Measurements from ENCODE around the gene ARSJ. TPM values are rescaled to one million over a fixed set of nuclear protein-coding genes. Genes with fewer than 3 reads are reported as not detected.

ARSJ gene
- total RNA-seq, 2 donors from 2014 or later: 7.4 to 11.7 TPM

DNA sequence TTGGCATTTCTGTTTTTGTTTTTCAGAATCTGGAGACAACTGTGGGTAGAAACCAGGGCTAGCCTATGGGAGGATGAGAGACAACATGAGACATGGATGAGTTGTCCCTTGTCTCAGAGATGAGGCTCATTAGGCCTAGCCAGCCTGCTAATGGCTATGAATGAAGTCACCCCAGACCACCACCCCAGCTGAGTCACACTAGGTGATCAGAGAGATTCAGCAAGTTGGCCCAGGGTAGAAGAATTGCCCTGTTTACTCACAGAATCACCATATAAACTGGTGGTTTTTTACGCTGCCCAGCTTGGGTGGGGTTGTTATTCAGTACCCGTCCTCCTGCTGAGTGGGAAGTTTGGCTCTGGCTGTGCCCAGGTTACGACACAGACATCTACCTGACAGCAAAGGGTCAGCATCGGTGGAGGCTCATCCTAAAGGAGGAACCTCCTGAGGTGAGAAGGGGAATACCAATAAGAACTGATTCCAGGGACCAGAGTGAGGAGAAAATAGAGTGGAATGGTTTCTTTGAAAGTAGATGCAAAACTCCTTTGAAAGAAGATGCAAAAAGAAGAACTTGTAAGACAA is 17.2 kb upstream of the ARSJ start:
- no peak for DNase-seq (ENCODE audit: low spot score)
- intact Hi-C loops (cut with DNase I): no loop called here

DNA sequence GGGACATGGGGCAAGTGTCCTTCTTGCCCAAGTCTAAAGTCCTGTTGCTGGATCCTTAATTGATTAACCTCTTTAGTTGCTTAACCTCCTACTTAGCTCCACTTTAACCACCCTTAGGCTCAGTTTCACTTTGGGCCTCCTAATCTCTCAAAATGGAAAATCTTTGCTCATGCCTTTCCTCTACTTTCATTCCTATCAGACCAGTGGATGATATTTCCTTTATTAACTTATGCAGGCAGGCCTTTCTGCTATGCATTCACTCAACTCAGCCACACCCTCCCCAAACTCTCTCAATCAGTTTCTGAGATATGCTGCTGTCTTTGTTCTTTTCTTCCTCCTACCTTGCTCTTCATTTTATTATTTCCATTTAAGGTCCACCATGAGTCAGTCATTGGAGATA is 14.4 kb upstream of the ARSJ start:
- DNase-seq (ENCODE audit: low spot score): no peak
- intact Hi-C loops (cut with DNase I): no loop called here

DNA sequence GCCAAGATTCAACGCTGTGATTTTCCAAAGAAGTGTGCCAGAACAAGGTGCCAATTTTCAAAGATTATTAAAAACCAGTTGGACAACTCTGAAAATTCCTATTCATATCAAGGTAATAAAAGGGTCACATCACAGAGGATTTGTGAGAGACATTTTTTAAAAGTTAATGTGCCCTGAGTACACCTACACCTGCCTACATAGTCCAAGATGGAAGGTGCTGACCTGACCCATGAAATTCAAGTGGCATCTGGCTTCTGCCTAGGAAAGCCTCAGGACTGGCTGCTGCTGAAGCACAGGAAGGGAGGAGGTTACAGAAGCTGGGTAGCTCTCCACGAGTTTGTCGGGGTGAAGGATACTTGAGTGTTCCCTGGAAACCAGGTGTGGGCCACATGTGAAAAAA is 11.4 kb upstream of the ARSJ start:
- intact Hi-C loops (cut with DNase I): no loop called here
- DNase-seq (ENCODE audit: low spot score): no peak

DNA sequence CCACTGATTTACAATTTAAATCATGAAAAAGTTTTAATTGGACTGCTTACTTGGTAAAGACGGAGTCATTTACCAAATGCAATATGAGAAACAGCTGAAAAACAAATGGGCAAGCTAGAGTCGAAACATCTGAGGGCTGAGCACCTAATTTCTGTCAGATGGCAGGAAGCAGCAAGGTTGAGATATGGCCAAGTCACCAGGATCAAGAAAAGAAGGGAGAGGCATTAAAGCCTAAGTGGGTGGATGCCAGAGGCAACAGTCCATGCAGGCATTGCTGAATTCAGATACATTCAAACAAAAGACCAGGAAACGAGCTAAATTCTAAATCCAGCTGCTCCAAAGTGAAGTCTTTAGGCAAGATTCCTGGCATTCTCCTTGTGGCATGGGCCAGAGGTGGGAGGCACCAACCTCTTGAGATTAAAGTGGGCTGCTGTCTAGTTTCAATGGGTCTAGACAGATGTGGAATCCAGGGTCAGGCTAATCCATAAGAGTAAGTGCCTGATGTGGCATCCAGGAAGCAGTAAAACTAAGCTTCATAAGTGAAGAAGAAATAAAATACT is 8.0 kb upstream of the ARSJ start:
- intact Hi-C loops (cut with DNase I): no loop called here
- DNase-seq (ENCODE audit: low spot score): no peak

DNA sequence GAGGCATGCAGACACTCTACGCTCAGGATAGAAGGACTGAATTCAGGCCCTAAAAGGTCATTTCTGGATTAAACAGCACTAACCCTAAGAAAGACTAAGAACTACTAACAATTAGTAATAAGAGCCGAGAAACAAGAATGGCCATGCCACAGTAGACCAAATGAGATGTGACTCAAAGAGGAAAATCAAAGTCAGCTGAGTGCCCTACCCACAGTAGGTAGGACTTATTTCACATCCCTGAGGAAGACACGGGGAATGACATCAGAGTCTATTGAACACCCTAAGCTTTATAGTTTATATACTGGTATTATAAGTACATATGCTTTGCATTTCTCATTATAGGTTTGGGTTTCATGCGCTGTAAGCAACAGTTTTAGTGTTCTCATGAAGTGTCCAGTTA is 2.7 kb upstream of the ARSJ start:
- intact Hi-C loops (cut with DNase I): no loop called here
- DNase-seq (ENCODE audit: low spot score): no peak

DNA sequence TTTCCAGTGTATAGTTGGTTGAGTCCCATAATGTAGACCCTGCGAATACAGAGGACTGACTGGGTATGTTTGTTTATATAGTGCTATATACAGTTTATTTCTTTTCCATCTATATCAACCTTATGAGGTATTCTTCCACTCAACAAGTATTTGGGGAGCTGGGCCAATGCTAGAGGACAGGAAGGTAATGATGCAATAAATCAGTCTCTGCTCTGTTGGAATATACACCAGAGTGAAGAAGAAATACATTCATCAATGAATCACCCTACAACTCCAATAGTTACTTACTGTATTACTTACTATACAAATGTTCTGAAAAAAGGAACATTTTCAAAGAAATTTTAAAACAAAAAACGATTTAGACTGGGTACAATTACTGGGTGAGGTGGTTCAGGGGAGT is 2.1 kb upstream of the ARSJ start:
- intact Hi-C loops (cut with DNase I): no loop called here
- DNase-seq (ENCODE audit: low spot score): no peak

DNA sequence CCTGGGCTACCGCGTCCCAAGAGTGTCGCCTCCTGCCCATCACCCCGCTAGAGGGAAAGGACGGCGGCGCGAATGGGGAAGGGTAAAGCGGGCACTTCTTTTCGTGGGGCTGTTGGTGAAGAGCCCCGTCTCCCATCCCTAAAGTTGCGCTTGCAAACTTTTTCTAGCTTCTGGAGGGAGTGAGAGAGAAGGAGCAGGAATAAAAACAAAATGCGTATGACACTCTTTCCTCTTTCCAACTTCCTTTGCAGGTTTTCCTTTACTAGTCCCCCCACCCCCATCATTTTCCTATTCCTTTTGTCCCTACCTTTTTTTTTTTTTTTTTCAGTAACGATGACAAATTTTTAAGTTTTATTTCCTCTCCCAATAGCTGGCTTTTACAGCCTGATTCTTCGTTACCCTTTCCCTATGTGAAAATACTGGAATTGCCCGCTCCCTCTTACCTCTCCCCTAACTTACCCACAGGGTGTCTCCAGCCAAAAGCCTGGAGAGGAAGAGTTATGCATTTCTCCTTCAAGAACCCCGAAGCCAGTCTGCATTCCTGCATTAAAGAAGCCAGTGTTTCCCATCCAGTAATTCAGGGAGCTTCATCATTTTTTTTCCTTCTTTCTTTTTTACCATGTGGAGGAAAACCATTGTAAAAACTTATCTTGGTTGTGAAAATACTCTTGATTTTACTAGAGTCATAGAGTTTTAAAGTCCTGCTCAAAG is 613 bp upstream of the ARSJ start:
- intact Hi-C loops (cut with DNase I): no loop called here

DNA sequence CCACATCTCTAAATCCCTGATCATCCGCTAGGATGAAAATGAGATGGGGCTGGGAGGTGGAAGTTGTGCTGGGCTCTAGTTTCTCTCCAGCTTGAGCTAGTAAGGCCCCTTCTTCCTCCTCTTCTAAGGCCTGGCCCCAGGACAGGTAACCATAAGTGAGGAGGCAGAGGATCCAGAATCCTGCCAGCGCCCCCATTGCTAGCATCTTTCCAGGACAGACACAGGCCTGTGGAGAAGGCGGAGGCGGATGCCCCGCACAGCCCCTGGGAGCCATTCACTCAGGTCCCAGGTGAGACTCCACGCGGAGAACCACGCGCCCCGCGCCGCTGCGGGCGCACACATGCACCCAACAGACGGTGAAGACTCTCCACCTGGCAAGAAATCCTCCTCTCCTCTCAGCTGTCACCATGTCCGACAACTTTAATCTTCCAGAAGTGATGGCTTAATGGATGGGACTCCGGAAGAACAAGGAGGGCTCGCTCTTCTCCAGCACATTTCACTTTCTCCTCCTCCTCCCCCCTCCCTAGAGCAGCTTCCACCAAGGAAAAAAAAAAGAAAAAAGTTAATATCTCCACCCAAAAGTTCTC is 793 bp downstream of the ARSJ start:
- no peak for DNase-seq (ENCODE audit: low spot score)
- intact Hi-C loops (cut with DNase I): no loop called here

More for the DNA sequence above, 613 bp upstream of the ARSJ start:
- DNase-seq (ENCODE audit: low spot score): no peak

DNA sequence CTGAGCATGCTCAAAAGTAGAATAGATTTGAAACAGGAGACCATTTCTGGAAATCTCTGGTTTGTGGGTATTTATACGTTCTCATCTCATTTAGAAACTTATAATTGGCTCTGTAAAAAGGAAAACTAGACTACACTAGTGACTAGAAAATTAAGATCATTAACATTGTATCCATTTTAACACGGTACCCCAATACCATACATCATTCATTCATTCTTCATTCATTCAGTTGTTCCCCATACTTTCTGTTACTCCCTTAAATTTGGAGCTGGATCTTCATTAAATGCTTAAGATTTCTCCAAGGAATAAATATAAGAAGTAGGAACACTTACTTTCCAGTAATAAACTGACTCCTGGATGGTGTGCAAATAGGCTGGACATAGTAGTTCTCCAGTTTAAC is 1.3 kb downstream of the ARSJ start:
- intact Hi-C loops (cut with DNase I): no loop called here
- DNase-seq (ENCODE audit: low spot score): no peak

DNA sequence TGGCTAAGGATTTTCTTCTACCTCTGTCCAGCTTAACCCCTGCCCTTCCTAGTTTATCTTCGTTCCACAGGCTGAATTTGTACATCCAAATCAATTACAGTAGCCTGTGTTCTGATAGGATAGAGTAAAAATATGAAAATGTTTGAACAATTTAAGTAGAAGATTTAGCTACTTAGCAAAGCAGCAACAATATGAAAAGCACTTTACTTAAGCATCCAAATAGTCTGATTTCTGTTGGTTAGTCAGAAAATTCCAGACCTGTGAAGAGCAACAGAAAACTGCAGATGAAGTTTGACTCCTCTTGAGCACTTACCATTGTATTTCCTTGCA is 2.0 kb downstream of the ARSJ start:
- intact Hi-C loops (cut with DNase I): no loop called here
- no peak for DNase-seq (ENCODE audit: low spot score)

DNA sequence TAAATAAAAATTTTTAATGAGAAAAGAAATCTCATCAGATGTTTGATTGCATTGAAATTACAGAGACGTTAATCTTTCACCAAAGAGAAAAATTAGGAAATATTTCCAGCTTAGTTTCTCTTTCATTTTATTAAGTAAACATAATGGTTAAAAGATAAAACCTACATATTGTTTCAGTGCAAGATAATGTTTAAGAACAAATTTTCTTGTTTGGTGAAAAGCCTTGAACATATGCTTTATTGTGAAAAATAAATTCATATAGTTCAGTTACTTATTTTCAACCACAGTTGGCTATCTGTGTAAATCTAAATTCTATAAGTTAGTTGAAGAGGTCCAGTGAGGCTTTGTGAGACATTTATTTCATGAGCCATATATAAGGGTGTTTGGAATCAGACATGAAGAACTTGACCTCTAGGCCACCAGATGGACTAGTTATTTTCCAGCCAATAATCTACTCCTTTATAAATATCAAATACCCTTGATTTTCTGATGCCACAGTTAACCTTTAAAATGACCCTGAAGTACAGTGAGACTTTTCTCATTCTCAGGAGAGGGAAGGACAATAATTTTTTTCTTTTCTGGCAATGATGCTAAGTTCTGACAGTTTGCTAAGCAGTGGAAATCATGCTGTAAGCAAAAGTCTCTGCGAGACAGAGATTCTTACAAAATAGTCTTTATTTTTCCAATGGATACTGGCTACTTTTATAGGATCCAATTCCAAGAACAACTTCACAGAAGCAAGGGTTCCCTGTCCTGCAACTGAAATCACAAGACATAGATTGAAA is 2.5 kb downstream of the ARSJ start:
- intact Hi-C loops (cut with DNase I): no loop called here
- no peak for DNase-seq (ENCODE audit: low spot score)

DNA sequence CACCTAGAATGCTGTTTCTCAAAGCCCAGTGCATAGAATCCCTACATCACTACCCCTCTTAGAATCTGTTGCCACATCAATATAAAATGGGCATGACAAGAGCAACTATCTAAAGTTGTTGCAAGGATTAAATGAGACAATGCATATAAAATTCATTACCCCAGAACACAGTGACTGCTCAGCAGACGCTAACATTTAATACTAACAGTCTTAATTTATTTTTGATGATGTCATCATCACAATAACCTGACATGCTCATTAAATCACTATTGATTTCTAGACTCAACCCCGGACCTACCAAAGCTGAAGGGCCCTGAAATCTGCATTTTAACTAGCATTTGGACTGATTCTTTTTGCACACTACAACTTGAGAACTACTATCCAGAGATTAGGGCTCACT is 3.9 kb downstream of the ARSJ start:
- DNase-seq (ENCODE audit: low spot score): no peak
- intact Hi-C loops (cut with DNase I): no loop called here

DNA sequence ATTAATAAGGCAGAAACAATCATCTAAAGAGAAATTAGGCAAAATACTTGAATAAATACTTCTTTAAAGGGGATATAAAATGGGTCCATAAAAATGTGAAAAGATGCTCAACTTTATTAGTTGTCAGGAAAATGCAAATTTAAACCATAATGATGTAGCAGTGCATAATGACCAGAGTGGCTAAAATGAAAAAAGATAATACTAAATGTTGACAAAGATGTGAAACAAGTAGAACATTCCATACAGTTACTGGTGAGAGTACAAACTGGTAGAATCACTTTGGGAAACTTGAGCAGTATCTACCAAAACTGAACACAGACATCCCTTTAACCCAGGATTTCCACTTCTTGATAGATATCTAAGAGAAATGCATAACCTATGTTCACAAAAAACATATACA is 5.0 kb downstream of the ARSJ start:
- no peak for DNase-seq (ENCODE audit: low spot score)
- intact Hi-C loops (cut with DNase I): no loop called here

DNA sequence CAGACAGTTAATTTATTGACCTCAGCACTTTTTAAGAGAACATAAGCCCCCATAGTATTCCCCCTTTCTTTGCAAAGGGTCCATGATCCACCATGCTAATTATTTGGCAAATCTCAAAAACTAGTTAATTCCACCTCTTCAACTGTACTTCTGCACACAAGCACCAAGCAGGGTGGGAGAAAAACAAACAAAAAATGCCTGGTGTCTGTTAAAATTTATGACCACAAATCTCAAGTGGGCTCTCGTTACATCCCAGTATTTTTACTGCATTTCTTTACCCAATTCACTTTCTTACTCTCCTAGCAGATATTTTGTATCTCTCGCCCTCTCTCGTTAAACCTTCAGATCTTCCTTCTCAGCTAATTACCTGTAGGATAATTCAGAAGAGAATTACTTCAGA is 6.1 kb downstream of the ARSJ start:
- no peak for DNase-seq (ENCODE audit: low spot score)
- intact Hi-C loops (cut with DNase I): no loop called here

DNA sequence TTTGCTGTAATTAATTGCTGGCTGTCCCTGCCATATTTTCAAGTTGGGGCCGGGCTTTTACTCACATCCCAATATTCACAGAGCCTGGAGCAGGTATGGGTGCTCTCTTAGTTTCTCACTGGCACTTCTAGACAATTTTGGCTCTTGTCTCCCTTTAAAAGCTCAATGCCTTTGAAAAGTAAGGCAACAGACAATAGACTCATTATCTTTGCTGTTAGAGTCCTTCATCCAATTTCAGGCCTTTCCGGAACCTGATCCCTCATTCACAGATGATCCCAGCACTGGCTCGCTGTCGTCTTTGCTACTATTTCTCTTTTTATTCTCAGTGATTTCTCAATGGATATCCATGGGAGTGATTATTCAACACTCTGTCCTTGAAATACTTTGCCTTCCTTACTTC is 6.7 kb downstream of the ARSJ start:
- intact Hi-C loops (cut with DNase I): no loop called here
- no peak for DNase-seq (ENCODE audit: low spot score)

DNA sequence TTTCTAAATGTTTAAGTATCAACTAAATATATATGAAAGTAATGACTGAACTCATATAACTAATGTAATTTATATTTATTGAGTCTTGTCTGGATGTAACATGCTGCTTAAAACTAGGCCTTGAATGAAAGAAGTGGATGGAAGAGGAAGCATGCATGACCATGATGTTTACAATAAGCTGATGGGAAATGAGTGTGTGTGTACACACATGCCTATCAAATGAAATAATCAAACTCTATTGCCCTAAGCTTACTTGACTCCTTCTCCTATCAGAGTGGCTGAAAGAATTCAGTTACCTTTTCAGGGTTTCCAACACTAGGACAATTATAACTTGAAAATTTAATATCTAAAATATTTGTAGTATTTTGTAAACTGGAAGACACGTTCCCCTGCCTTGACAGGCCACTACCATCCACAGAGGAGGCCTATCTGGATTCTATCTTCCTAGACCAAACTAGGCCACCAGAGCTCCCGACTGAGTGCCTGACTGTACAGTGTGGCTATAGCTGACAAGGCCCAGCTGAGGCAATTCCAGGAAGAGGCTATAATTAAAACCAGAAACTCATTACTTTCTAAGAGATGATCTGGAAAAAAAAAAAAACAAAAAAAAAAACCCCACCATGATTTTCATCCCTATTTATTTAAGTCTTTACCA is 7.6 kb downstream of the ARSJ start:
- no peak for DNase-seq (ENCODE audit: low spot score)
- intact Hi-C loops (cut with DNase I): no loop called here

DNA sequence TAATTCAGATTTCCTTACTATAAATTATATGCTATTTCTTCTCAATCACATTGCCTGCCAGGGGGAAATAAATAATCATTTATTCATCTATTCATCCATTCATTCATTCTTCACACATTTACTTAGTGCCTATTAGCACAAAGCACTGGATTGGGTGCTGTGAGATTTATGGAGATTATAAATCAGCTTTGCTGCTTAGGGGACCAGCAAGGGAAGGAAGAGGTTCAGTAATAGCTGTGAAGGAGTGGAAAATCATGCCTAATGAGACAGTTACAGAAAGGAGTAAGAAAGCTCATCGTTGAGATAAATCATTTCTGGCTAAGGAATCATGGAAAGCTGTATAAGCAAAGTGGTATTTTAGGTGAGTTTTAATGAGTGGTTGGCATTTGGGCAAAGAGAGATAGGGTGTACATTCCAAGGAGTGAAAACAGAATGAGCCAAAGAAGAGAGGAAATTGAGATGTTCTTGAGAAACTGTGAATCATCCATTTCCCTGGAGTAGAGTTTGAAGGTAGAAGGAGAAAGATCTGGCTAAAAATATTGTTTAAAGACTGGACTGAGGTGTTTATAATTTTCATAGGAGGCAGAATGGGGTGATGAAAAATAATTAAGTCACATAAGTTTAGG is 9.6 kb downstream of the ARSJ start:
- no peak for DNase-seq (ENCODE audit: low spot score)
- intact Hi-C loops (cut with DNase I): no loop called here

DNA sequence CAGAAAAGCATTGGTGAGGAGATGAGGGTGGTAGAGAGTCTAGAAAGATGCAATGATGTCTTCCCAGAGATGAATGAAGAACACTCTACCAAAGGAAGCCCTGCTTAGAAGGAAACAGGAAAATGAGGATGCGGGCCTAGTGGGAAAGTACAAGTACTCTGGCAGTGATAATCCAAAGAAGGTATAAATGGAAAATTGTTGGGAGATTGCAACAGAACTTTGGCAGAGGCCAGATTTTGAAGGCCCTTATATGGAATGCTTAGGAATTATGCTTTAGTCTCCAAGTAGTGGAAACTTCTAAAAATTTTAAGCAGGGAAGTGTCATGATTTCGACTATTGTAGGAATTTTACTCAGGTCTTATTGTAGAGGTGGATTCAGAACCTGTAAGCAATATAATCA is 11.0 kb downstream of the ARSJ start:
- intact Hi-C loops (cut with DNase I): no loop called here
- DNase-seq (ENCODE audit: low spot score): no peak

DNA sequence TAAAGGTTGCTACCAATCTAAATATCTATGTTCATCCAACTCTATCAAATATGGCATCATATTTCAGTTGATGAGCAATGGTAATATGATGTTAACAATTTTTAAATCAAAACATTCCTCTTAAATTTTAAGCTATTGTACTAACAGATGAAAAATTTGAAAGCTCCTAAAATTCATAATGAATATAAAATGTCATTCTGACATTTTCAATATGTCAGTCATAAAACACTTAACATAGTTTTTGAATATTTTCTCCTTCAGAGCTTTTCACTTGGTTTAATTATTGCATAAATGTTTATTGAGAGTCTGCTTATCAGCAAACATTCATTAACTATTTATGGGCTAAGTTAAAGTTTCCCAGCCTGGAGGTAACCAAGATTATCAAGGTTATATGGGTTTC is 11.8 kb downstream of the ARSJ start:
- intact Hi-C loops (cut with DNase I): no loop called here
- DNase-seq (ENCODE audit: low spot score): no peak
